ENCODE data around the gene IL1RAP. TPM values are rescaled to one million over a fixed set of nuclear protein-coding genes. Genes with fewer than 3 reads are reported as not detected.

IL1RAP gene
- polyA plus RNA-seq, 3 donors: 8.0 to 12.6 (median 11.8) TPM

GRCh38 chr3:190601622-190602021 lies 87.7 kb downstream of the IL1RAP start:
- Histone ChIP-seq H3K9ac (ENCODE audit: insufficient read depth, low read length, poor library complexity, severe bottlenecking) (no peak overlapping the region), H3K4me3 (replicated peaks in 1 of 3; ENCODE audit: low read depth in 2 of 3, low read length in 3 of 3) (no peak overlapping the region), H3K27ac (ENCODE audit: low read depth in 1 of 2, low read length in 2 of 2) (no peak overlapping the region), H3K27me3 (ENCODE audit: control insufficient read depth in 2 of 2, insufficient read depth in 2 of 2, low read length in 2 of 2) (no peaks in the 10 kb centered on the region), H2AFZ (ENCODE audit: insufficient read depth, low read depth, low read length, poor library complexity, severe bottlenecking) (no peak overlapping the region), H3K4me1 (ENCODE audit: control insufficient read depth in 1 of 2, insufficient read depth in 2 of 2, low read length in 2 of 2) (no peaks in the 10 kb centered on the region), H3K36me3 (replicated peaks in 1 of 2; ENCODE audit: control insufficient read depth in 1 of 2, insufficient read depth in 2 of 2, low read length in 2 of 2) (peaks cover 13 to 28% of the 10 kb centered on the region in 2 donors), H4K20me1 (ENCODE audit: insufficient read depth, low read length) (no peaks in the 10 kb centered on the region), H3K4me2 (replicated peaks; ENCODE audit: extremely low read depth, low read length, poor library complexity, severe bottlenecking) (no peak overlapping the region), H3K79me2 (ENCODE audit: insufficient read depth, low read length) (no peaks in the 10 kb centered on the region), H3K9me3 (replicated peaks in 1 of 2; ENCODE audit: control insufficient read depth in 1 of 2, insufficient read depth in 1 of 2, low read length in 2 of 2) (no peaks in the 10 kb centered on the region)
- Mint-ChIP-seq H3K4me3 (no peak overlapping the region), H3K4me1 (no peaks in the 10 kb centered on the region), H3K9me3 (peaks cover 0 to 6% (median 1%) of the 10 kb centered on the region in 7 donors), H3K27ac (no peak overlapping the region), H3K27me3 (ENCODE audit: low read depth in 3 of 3) (peaks cover 0 to 1% (median 0%) of the 10 kb centered on the region in 3 donors), H3K36me3 (peaks cover 27 to 33% of the 10 kb centered on the region in 2 donors)
- DNase-seq: no peak
- no peak for TF ChIP-seq CTCF (IDR thresholded peaks at IDR 0.05)
- intact Hi-C loops (cut with micrococcal nuclease): no loop called here
- 100% methylated on average over 3 of the region's 5 CpGs for WGBS (ENCODE audit: insufficient coverage)

GRCh38 chr3:190605385-190605784 lies 91.5 kb downstream of the IL1RAP start:
- H3K27ac ChIP-seq (ENCODE audit: low read depth in 1 of 2, low read length in 2 of 2): no peak overlapping the region
- no peaks in the 10 kb centered on the region for H3K79me2 ChIP-seq (ENCODE audit: insufficient read depth, low read length)
- peaks cover 0 to 1% (median 0%) of the 10 kb centered on the region in 3 donors for H3K27me3 Mint-ChIP-seq (ENCODE audit: low read depth in 3 of 3)
- no peak overlapping the region for H3K4me3 ChIP-seq (replicated peaks in 1 of 3; ENCODE audit: low read depth in 2 of 3, low read length in 3 of 3)
- no peaks in the 10 kb centered on the region for H3K9me3 ChIP-seq (replicated peaks in 1 of 2; ENCODE audit: control insufficient read depth in 1 of 2, insufficient read depth in 1 of 2, low read length in 2 of 2)
- H4K20me1 ChIP-seq (ENCODE audit: insufficient read depth, low read length): no peaks in the 10 kb centered on the region
- TF ChIP-seq CTCF (IDR thresholded peaks at IDR 0.05): no peak
- H2AFZ ChIP-seq (ENCODE audit: insufficient read depth, low read depth, low read length, poor library complexity, severe bottlenecking): no peak overlapping the region
- H3K9me3 Mint-ChIP-seq: peaks cover 0 to 2% (median 0%) of the 10 kb centered on the region in 7 donors
- H3K36me3 Mint-ChIP-seq: peaks cover 33 to 34% of the 10 kb centered on the region in 2 donors
- DNase-seq: no peak
- intact Hi-C loops (cut with micrococcal nuclease): no loop called here
- no CpG with 5 or more reads among the region's 4 CpGs for WGBS (ENCODE audit: insufficient coverage)
- peaks cover 13 to 30% of the 10 kb centered on the region in 2 donors for H3K36me3 ChIP-seq (replicated peaks in 1 of 2; ENCODE audit: control insufficient read depth in 1 of 2, insufficient read depth in 2 of 2, low read length in 2 of 2)
- H3K4me1 Mint-ChIP-seq: peaks cover 16% of the 10 kb centered on the region
- no peak overlapping the region for H3K9ac ChIP-seq (ENCODE audit: insufficient read depth, low read length, poor library complexity, severe bottlenecking)
- H3K4me1 ChIP-seq (ENCODE audit: control insufficient read depth in 1 of 2, insufficient read depth in 2 of 2, low read length in 2 of 2): peaks cover 10 to 15% of the 10 kb centered on the region in 2 donors
- H3K27ac Mint-ChIP-seq: peak overlapping the region in 1 of 7 donors; percentile 73
- H3K4me3 Mint-ChIP-seq: no peak overlapping the region
- H3K27me3 ChIP-seq (ENCODE audit: control insufficient read depth in 2 of 2, insufficient read depth in 2 of 2, low read length in 2 of 2): no peaks in the 10 kb centered on the region
- no peak overlapping the region for H3K4me2 ChIP-seq (replicated peaks; ENCODE audit: extremely low read depth, low read length, poor library complexity, severe bottlenecking)

All from CD14-positive monocyte (primary cell).